HT1080 (cell line): Measurements from ENCODE around the gene THAP7. TPM values are rescaled to one million over a fixed set of nuclear protein-coding genes. Genes with fewer than 3 reads are reported as not detected.
"Not testable (repeated sequence)": the region's sequence is repeated elsewhere in the genome, so short reads cannot be mapped to it uniquely, and the experiment has no call there.

ENCODE experiments used
- DNase-seq: peaks from one replicate; pipeline ENCODE4 v3.0.0-alpha.2; 2015; ENCODE audit warnings: low read depth
- total RNA-seq: library from RNA; depleted of rRNA; stranded (reverse); fragments of >200 nt; shearing (Covaris generic); gene quantifications from 2 replicates; pipeline ENCODE4 v1.2.3, GENCODE V29; 2014

THAP7 gene
- total RNA-seq, 1 experiment from 2014 or later: 57.3 TPM

- no peak for DNase-seq
Observed at GRCh38 chr22:20979940-20980453, 21.9 kb downstream of the THAP7 start.

- no peak for DNase-seq
Observed at GRCh38 chr22:20979243-20979809, 22.6 kb downstream of the THAP7 start.

GRCh38 chr22:20978419-20978818 lies 23.5 kb downstream of the THAP7 start:
- DNase-seq: no peak

GRCh38 chr22:20977516-20978170 lies 24.3 kb downstream of the THAP7 start:
- no peak for DNase-seq

GRCh38 chr22:20977019-20977418 lies 24.9 kb downstream of the THAP7 start:
- no peak for DNase-seq

- no peak for DNase-seq
Observed at GRCh38 chr22:20976291-20976877, 25.5 kb downstream of the THAP7 start.

GRCh38 chr22:20975541-20976290 lies 26.2 kb downstream of the THAP7 start:
- DNase-seq: no peak

- DNase-seq: no peak
Observed at GRCh38 chr22:20974336-20974955, 27.5 kb downstream of the THAP7 start.

- no peak for DNase-seq
Observed at GRCh38 chr22:20973634-20974286, 28.2 kb downstream of the THAP7 start.

GRCh38 chr22:20972933-20973577 lies 28.9 kb downstream of the THAP7 start:
- DNase-seq: no peak

- DNase-seq: not testable (repeated sequence)
Observed at GRCh38 chr22:20972014-20972694, 29.8 kb downstream of the THAP7 start.

- no peak for DNase-seq
Observed at GRCh38 chr22:20970939-20971657, 30.8 kb downstream of the THAP7 start.

GRCh38 chr22:20968281-20968977 lies 33.5 kb downstream of the THAP7 start:
- no peak for DNase-seq

- no peak for DNase-seq
Observed at GRCh38 chr22:20967697-20968211, 34.2 kb downstream of the THAP7 start.

- DNase-seq: no peak
Observed at GRCh38 chr22:20966883-20967696, 34.8 kb downstream of the THAP7 start, which contains the start of gene AIFM3. Gene AIFM3, plus strand, starts transcription at chr22:20967255. Its CDS starts 690 bp downstream, at chr22:20967945.

- no peak for DNase-seq
Observed at GRCh38 chr22:20965888-20966855, 35.7 kb downstream of the THAP7 start.
